AG09309 (cell line): ENCODE data around the gene TMC1.

Experiments used
- DNase-seq: peaks from one replicate; pipeline ENCODE4 v3.0.0-alpha.2; 2010; ENCODE audit warnings: low read depth
- H3K4me3 ChIP-seq: 2 replicates; pipeline ENCODE4 v1.5.1; 2011; ENCODE audit warnings: mild to moderate bottlenecking, low read depth, low read length, moderate library complexity; ENCODE audit not compliant: control insufficient read depth
- CTCF ChIP-seq: IDR thresholded peaks from 2 replicates; pipeline ENCODE4 v1.5.1; 2011; ENCODE audit warnings: mild to moderate bottlenecking, low read depth, low read length, inconsistent platforms; ENCODE audit not compliant: insufficient read depth, control insufficient read depth; ENCODE audit errors: missing control alignments

Gene TMC1

DNA sequence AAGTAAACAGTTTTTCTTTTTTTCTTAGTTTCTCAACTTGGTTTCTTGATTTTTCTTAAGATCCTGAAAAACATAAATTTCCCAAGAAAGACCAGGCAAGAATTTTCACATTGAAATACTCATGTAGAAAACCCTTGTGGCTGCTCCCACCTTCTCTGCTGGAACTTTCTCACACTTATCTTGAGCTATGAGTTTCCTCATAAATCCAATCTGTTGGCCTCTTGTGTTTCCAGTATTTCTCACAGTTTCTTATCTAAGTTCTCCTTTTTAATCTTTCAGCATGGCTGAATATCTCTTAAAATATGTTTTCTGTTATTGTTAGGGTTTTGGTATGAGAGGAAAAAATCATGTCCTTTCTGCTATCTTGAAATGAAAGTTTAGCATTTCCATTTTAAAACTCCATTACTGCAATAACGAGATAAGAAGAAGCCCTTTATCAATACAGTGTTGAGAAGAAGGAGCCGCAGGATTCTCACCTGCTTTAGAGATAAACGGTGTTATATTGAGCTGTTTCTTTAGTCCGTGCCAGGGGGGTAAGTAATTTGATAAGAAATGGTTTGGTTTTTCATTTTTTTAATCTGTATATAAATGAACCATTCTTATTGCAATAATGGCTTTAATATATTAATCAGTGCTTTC is 342.2 kb downstream of the TMC1 start:
- TF ChIP-seq CTCF: no peak
- H3K4me3 ChIP-seq: no peak overlapping the region
- DNase-seq: no peak

DNA sequence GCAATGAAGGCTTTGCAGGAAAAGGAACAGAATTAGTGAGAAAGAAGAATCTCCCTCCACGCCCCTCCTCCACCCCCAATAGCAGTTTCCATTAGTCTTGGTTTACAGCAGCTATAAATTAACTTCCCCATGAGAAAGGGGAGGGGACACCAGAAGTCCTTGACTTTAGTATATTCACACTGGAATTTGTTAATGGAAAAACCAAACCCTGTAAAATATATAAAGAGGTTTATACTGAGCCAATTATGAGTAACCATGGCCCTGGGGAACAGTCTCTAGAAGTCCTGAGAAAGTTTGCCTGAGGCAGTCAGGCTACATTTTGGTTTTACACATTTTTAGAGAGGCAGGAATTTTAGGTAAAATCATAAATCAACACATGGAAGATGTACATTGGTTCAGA is 342.9 kb downstream of the TMC1 start:
- H3K4me3 ChIP-seq: no peak overlapping the region
- no peak for TF ChIP-seq CTCF
- DNase-seq: no peak

DNA sequence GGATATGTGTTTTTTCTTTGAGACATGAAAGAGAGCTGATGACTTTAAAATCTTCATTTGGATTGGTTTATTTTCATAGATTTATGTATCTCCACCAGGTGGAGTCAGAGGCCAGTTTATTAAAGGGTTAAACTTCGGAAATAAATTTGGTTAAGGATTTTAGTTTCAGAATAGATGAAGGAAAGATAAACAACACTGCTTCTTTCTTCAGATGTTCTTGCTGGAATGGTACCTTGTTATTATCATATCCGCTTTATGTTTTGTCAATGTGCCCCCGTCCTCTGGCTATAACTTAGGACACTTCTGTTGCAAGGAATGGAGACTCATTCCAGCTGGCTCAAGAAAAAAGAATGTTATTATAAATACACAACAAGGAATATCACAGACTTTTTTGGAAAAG is 350.3 kb downstream of the TMC1 start:
- no peak for DNase-seq

GRCh38 chr9:72872718-72873117 is 351.3 kb downstream of the TMC1 start:
- no peak for DNase-seq
- no peak for TF ChIP-seq CTCF
- H3K4me3 ChIP-seq: no peak overlapping the region

More for the DNA sequence above, 350.3 kb downstream of the TMC1 start:
- TF ChIP-seq CTCF: peak; percentile 41
- no peak overlapping the region for H3K4me3 ChIP-seq

DNA sequence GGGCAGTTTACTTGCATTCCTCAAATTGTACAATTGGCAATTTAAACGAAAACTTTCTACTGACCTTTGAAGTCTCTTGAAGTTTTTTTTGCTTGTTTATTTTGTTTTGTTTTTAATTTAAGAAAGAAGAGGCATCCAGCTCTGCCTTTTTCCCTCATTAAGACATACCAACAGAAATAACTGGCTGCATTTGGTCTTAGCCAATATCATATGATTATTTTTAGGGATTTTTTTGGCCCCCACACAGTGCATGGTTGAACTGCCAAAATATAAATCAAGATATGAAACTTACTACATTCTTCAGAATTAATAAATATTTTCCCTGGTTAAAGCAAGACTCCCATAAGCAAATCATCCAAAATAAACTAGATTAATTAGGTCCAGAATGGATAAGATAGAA is 352.0 kb downstream of the TMC1 start:
- TF ChIP-seq CTCF: no peak
- no peak for DNase-seq
- H3K4me3 ChIP-seq: no peak overlapping the region

GRCh38 chr9:72874344-72874743 is 352.9 kb downstream of the TMC1 start:
- no peak overlapping the region for H3K4me3 ChIP-seq
- no peak for TF ChIP-seq CTCF
- no peak for DNase-seq

GRCh38 chr9:72875221-72875620 is 353.8 kb downstream of the TMC1 start:
- DNase-seq: no peak
- H3K4me3 ChIP-seq: no peak overlapping the region
- no peak for TF ChIP-seq CTCF
